Neural progenitor cell (in vitro differentiated cells): ENCODE measurements around the gene EYS. TPM values are rescaled to one million over a fixed set of nuclear protein-coding genes. Genes with fewer than 3 reads are reported as not detected.

Experiments
- DNase-seq: peaks from one replicate; pipeline ENCODE4 v3.0.0-alpha.2; 2016; ENCODE audit warnings: low spot score
- H2AFZ ChIP-seq: fragments of 200-600 bp; sonication (generic); replicated peaks from 2 replicates; pipeline ENCODE4 v1.6.1; 2016; ENCODE audit warnings: antibody characterized with exemption
- H3F3A ChIP-seq: fragments of 200-600 bp; sonication (generic); 2 replicates; pipeline ENCODE4 v1.6.1; 2016; ENCODE audit warnings: antibody characterized with exemption, low read depth
- H3K27ac ChIP-seq: fragments of 200-600 bp; sonication (generic); 2 replicates; pipeline ENCODE4 v1.5.1; 2016; ENCODE audit warnings: mild to moderate bottlenecking
- H3K27me3 ChIP-seq: fragments of 200-600 bp; sonication (generic); 2 replicates; pipeline ENCODE4 v1.6.1; 2016; ENCODE audit warnings: mild to moderate bottlenecking, moderate library complexity
- H3K36me3 ChIP-seq: fragments of 200-600 bp; sonication (generic); 2 replicates; pipeline ENCODE4 v1.5.1; 2016
- H3K4me1 ChIP-seq: fragments of 200-600 bp; sonication (generic); 2 replicates; pipeline ENCODE4 v1.6.1; 2016; ENCODE audit warnings: mixed run types
- H3K4me2 ChIP-seq: fragments of 200-600 bp; sonication (generic); 2 replicates; pipeline ENCODE4 v1.6.1; 2016
- H3K4me3 ChIP-seq: fragments of 200-600 bp; sonication (generic); 2 replicates; pipeline ENCODE4 v1.5.1; 2016
- H3K79me2 ChIP-seq: fragments of 200-600 bp; sonication (generic); 2 replicates; pipeline ENCODE4 v1.6.1; 2016; ENCODE audit warnings: low read depth
- H3K9ac ChIP-seq: fragments of 200-600 bp; sonication (generic); 2 replicates; pipeline ENCODE4 v1.6.1; 2016
- H3K9me3 ChIP-seq: fragments of 200-600 bp; sonication (generic); 2 replicates; pipeline ENCODE4 v1.5.1; 2016; ENCODE audit warnings: low read depth
- H4K20me1 ChIP-seq: fragments of 200-600 bp; sonication (generic); 2 replicates; pipeline ENCODE4 v1.6.1; 2016; ENCODE audit warnings: low read depth
- H3K27ac Mint-ChIP-seq: 3 replicates; pipeline ENCODE4 v1.8.0; 2021; ENCODE audit warnings: mixed read lengths
- H3K27me3 Mint-ChIP-seq: 2 replicates; pipeline ENCODE4 v1.8.0; 2022; ENCODE audit warnings: low read depth, mild to moderate bottlenecking, inconsistent platforms, moderate library complexity, mixed read lengths; ENCODE audit not compliant: insufficient read depth
- H3K36me3 Mint-ChIP-seq: 3 replicates; pipeline ENCODE4 v1.8.0; 2021; ENCODE audit warnings: mixed read lengths
- H3K4me1 Mint-ChIP-seq: 3 replicates; pipeline ENCODE4 v1.8.0; 2021; ENCODE audit warnings: mixed read lengths
- H3K4me3 Mint-ChIP-seq: 3 replicates; pipeline ENCODE4 v1.8.0; 2021; ENCODE audit warnings: mild to moderate bottlenecking, moderate library complexity, mixed read lengths
- H3K9me3 Mint-ChIP-seq: 3 replicates; pipeline ENCODE4 v1.8.0; 2020; ENCODE audit warnings: mixed read lengths
- CTCF ChIP-seq: fragments of 200-600 bp; sonication (generic); IDR thresholded peaks from 2 replicates; pipeline ENCODE4 v1.5.1; 2017; ENCODE audit warnings: antibody characterized with exemption, mild to moderate bottlenecking
- EZH2 ChIP-seq: fragments of 200-600 bp; sonication (generic); IDR thresholded peaks from 2 replicates; pipeline ENCODE4 v1.6.1; 2017; ENCODE audit warnings: antibody characterized with exemption, mild to moderate bottlenecking, moderate library complexity
- EZH2phosphoT487 ChIP-seq: fragments of 200-600 bp; sonication (generic); IDR thresholded peaks from 2 replicates; pipeline ENCODE4 v1.6.1; 2017; ENCODE audit warnings: antibody characterized with exemption
- total RNA-seq: library from RNA; depleted of rRNA; stranded (reverse); fragments of >200 nt; gene quantifications from 2 replicates; pipeline ENCODE4 v1.2.3, GENCODE V29; 2015; ENCODE audit warnings: low replicate concordance

Gene EYS
- total RNA-seq, 1 donor from 2014 or later = not detected

GRCh38 chr6:65262241-65262640, 444.8 kb downstream of the EYS start:
- Histone ChIP-seq H3K4me1 (no peaks in the 10 kb centered on the region), H3K4me3 (no peak overlapping the region), H3K27ac (no peak overlapping the region), H3K9me3 (no peaks in the 10 kb centered on the region), H3F3A (no peaks in the 10 kb centered on the region), H4K20me1 (no peaks in the 10 kb centered on the region), H3K9ac (no peak overlapping the region), H3K79me2 (no peaks in the 10 kb centered on the region), H3K27me3 (no peaks in the 10 kb centered on the region), H2AFZ (no peak overlapping the region), H3K4me2 (no peak overlapping the region), H3K36me3 (no peaks in the 10 kb centered on the region)
- Mint-ChIP-seq H3K36me3 (no peaks in the 10 kb centered on the region), H3K4me1 (peaks cover 4% of the 10 kb centered on the region), H3K9me3 (no peaks in the 10 kb centered on the region), H3K27me3 (no peaks in the 10 kb centered on the region), H3K27ac (no peak overlapping the region), H3K4me3 (no peak overlapping the region)
- DNase-seq = no peak
- no peak for TF ChIP-seq EZH2
- no peak for TF ChIP-seq EZH2phosphoT487
- TF ChIP-seq CTCF = no peak

GRCh38 chr6:65259982-65260381, 447.0 kb downstream of the EYS start:
- Histone ChIP-seq H4K20me1 (no peaks in the 10 kb centered on the region), H3K4me3 (no peak overlapping the region), H3K4me2 (no peak overlapping the region), H3K9ac (no peak overlapping the region), H3F3A (no peaks in the 10 kb centered on the region), H2AFZ (peak overlapping the region; percentile 85), H3K36me3 (no peaks in the 10 kb centered on the region), H3K27me3 (no peaks in the 10 kb centered on the region), H3K79me2 (no peaks in the 10 kb centered on the region), H3K9me3 (no peaks in the 10 kb centered on the region), H3K27ac (no peak overlapping the region), H3K4me1 (no peaks in the 10 kb centered on the region)
- H3K9me3 Mint-ChIP-seq = no peaks in the 10 kb centered on the region
- no peak for TF ChIP-seq CTCF
- TF ChIP-seq EZH2phosphoT487 = no peak
- TF ChIP-seq EZH2 = no peak
- H3K27ac Mint-ChIP-seq = no peak overlapping the region
- no peaks in the 10 kb centered on the region for H3K27me3 Mint-ChIP-seq
- H3K4me1 Mint-ChIP-seq = peaks cover 4% of the 10 kb centered on the region
- no peaks in the 10 kb centered on the region for H3K36me3 Mint-ChIP-seq
- DNase-seq = no peak
- no peak overlapping the region for H3K4me3 Mint-ChIP-seq

- no peaks in the 10 kb centered on the region for H3K27me3 ChIP-seq
- H3K27me3 Mint-ChIP-seq = no peaks in the 10 kb centered on the region
- no peaks in the 10 kb centered on the region for H3K9me3 ChIP-seq
- H2AFZ ChIP-seq = no peak overlapping the region
- no peaks in the 10 kb centered on the region for H3K36me3 ChIP-seq
- no peak overlapping the region for H3K4me2 ChIP-seq
- H3K4me3 Mint-ChIP-seq = no peak overlapping the region
- TF ChIP-seq CTCF = peak; percentile 36
- no peak for TF ChIP-seq EZH2
- TF ChIP-seq EZH2phosphoT487 = no peak
- no peaks in the 10 kb centered on the region for H3K79me2 ChIP-seq
- H3K36me3 Mint-ChIP-seq = no peaks in the 10 kb centered on the region
- H3K9ac ChIP-seq = no peak overlapping the region
- H3K27ac ChIP-seq = no peak overlapping the region
- H3K4me1 ChIP-seq = no peaks in the 10 kb centered on the region
- no peaks in the 10 kb centered on the region for H4K20me1 ChIP-seq
- DNase-seq = no peak
- H3F3A ChIP-seq = no peaks in the 10 kb centered on the region
- H3K9me3 Mint-ChIP-seq = no peaks in the 10 kb centered on the region
- H3K4me3 ChIP-seq = no peak overlapping the region
- no peak overlapping the region for H3K27ac Mint-ChIP-seq
- H3K4me1 Mint-ChIP-seq = peaks cover 4% of the 10 kb centered on the region
Observed at GRCh38 chr6:65259059-65259458, 448.0 kb downstream of the EYS start.

GRCh38 chr6:65253041-65253440, 454.0 kb downstream of the EYS start:
- Histone ChIP-seq H3K27me3 (no peaks in the 10 kb centered on the region), H3K4me3 (no peak overlapping the region), H3K27ac (no peak overlapping the region), H3K36me3 (no peaks in the 10 kb centered on the region), H3K4me2 (no peak overlapping the region), H3F3A (no peaks in the 10 kb centered on the region), H3K79me2 (no peaks in the 10 kb centered on the region), H3K9ac (no peak overlapping the region), H3K9me3 (no peaks in the 10 kb centered on the region), H4K20me1 (no peaks in the 10 kb centered on the region), H3K4me1 (no peaks in the 10 kb centered on the region), H2AFZ (no peak overlapping the region)
- no peak for TF ChIP-seq EZH2phosphoT487
- no peak for TF ChIP-seq EZH2
- no peak for TF ChIP-seq CTCF
- Mint-ChIP-seq H3K9me3 (no peaks in the 10 kb centered on the region), H3K36me3 (no peaks in the 10 kb centered on the region), H3K4me3 (no peak overlapping the region), H3K4me1 (no peaks in the 10 kb centered on the region), H3K27me3 (peaks cover 2% of the 10 kb centered on the region), H3K27ac (no peak overlapping the region)
- DNase-seq = no peak
